ENCODE measurements around the gene INCA1.

DNA sequence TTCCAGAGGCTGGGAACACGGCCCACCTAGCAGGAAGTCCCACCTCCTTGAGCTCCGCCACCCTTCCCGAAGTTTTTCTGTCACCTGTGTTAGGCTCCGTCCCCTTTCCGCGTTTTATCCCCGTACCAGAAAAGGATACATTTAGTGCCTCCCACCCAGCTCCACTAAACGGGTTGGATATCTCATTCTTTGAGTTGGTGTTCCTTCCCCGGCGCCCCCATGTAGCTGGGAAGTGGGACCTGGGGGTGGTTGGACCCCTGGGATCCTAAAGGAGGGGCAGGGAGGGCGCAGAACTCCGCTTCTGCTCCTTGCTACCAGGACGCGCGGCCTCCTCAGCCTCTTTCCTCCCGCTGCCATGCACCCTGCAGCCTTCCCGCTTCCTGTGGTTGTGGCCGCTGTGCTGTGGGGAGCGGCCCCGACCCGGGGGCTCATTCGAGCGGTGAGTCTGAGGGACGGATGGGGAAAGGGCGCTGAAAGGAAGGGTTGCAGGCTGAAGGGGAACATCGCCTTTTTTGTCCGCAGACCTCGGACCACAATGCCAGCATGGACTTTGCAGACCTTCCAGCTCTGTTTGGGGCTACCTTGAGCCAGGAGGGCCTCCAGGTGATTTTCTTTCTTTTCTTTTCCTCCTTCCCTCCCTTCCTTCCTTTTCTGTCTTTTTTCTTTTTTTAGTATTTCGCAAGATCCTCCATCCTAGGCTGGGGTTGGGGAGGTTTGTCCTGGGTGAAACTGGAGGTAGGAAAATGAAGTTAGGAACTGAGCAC is 56.6 kb downstream of the INCA1 start:
- TF ChIP-seq, protein P1, sequence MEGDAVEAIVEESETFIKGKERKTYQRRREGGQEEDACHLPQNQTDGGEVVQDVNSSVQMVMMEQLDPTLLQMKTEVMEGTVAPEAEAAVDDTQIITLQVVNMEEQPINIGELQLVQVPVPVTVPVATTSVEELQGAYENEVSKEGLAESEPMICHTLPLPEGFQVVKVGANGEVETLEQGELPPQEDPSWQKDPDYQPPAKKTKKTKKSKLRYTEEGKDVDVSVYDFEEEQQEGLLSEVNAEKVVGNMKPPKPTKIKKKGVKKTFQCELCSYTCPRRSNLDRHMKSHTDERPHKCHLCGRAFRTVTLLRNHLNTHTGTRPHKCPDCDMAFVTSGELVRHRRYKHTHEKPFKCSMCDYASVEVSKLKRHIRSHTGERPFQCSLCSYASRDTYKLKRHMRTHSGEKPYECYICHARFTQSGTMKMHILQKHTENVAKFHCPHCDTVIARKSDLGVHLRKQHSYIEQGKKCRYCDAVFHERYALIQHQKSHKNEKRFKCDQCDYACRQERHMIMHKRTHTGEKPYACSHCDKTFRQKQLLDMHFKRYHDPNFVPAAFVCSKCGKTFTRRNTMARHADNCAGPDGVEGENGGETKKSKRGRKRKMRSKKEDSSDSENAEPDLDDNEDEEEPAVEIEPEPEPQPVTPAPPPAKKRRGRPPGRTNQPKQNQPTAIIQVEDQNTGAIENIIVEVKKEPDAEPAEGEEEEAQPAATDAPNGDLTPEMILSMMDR (IDR thresholded peaks at IDR 0.05; ENCODE audit: extremely low read depth in 1 of 2, insufficient read depth in 1 of 2, low read depth in 1 of 2, low read length in 2 of 2): no peak
- no peak for TF ChIP-seq POLR2A (IDR thresholded peaks at IDR 0.05; ENCODE audit: low read depth, low read length)
- no peak for TF ChIP-seq POLR2AphosphoS5 (IDR thresholded peaks at IDR 0.05; ENCODE audit: insufficient read depth, low read depth, low read length)
